ENCODE results near the gene MYL11. TPM values are rescaled to one million over a fixed set of nuclear protein-coding genes. Genes with fewer than 3 reads are reported as not detected.
A peak's percentile ranks its signal among the peaks of the same experiment; 100 is the strongest.

MYL11 gene
- total RNA-seq, 8 experiments from 2014 or later: 1.1 to 7.5 (median 3.0) TPM; not detected in 5

- in situ Hi-C loops (cut with MboI; ENCODE audit: low pct_unique_long_range_greater_than_20kb in 2 of 9, low sequenced_read_pairs in 9 of 9, unreplicated experiment in 9 of 9): no loop called here
- WGBS, 10 experiments: 0 to 43% (median 25%) methylated on average over 2 to 3 of the region's 4 CpGs; no CpG with 5 or more reads in 7 of the 10 experiments
- H3K27ac ChIP-seq: no peak overlapping the region
- peak overlapping the region; percentile 49 to 95 (median 82) for H3K4me3 ChIP-seq
- ATAC-seq (replicated peaks in 6 of 8): no peak
- peaks cover 14 to 19% of the 10 kb centered on the region in 2 donors for H3K4me1 ChIP-seq (replicated peaks in 1 of 2)
Measured at GRCh38 chr16:30368792-30369090, 5.9 kb upstream of the MYL11 start.

GRCh38 chr16:30369091-30369937 lies 5.3 kb upstream of the MYL11 start:
- WGBS, 10 experiments: 0 to 40% (median 0%) methylated on average over 1 to 13 of the region's 45 CpGs; no CpG with 5 or more reads in 5 of the 10 experiments
- Histone ChIP-seq H3K4me1 (replicated peaks in 1 of 2) (peaks cover 14 to 19% of the 10 kb centered on the region in 2 donors), H3K4me3 (peak overlapping the region; percentile 49 to 95 (median 82)), H3K27ac (peak overlapping the region; percentile 83 to 91)
- no peak for ATAC-seq (replicated peaks in 6 of 8)
- in situ Hi-C loops (cut with MboI; ENCODE audit: low pct_unique_long_range_greater_than_20kb in 2 of 9, low sequenced_read_pairs in 9 of 9, unreplicated experiment in 9 of 9): no loop called here

- in situ Hi-C loops (cut with MboI; ENCODE audit: low pct_unique_long_range_greater_than_20kb in 2 of 9, low sequenced_read_pairs in 9 of 9, unreplicated experiment in 9 of 9): no loop called here
- Histone ChIP-seq H3K27ac (peak overlapping the region; percentile 83 to 91), H3K4me1 (replicated peaks in 1 of 2) (peaks cover 14 to 19% of the 10 kb centered on the region in 2 donors), H3K4me3 (peak overlapping the region; percentile 49 to 95 (median 82))
- ATAC-seq (replicated peaks in 6 of 8): peak in 3 of 8 experiments; percentile 4 to 21 (median 5)
- no CpG with 5 or more reads among the region's 76 CpGs for WGBS, 10 experiments
Measured at GRCh38 chr16:30369938-30370455, 4.6 kb upstream of the MYL11 start.

DNA sequence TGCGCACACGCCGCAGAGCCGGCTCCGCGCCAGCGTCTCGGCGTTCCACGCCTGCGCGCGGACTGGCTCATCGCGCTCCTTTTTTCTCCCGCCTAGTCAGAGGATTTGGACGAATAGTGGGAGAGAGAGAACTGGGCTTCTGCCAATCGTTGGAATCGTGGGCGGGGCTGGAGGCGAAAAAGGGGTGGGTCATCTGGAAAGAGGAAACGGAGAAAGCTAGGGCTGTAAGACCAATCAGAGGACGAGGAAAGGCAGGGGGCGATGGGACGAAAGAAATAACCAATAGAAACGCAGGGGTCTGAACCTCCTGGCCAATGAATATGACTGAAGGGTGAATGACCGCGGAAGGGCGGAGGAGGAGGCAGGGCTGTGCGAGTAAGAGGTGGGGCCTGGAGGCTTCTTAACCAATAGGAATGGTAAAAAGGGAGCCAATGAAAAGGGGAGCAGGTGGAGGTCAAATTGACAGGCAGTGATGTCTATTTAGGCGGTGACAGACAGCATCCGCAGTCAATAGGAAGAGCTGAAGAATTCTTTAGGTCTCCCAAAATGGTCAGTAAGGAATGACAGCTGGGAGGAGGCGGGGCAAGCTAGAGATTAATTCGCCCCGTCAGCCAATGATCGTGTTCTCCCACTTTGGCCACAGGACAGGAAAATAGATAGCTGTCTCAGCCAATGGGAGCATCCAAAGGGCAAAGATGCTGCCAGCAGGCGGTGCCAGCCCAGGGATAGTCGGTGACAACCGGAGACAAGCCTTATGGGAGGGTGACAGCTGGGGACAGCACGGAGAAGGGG lies 4.0 kb upstream of the MYL11 start, which contains the start of gene TBC1D10B:
TSS of gene TBC1D10B (minus strand) at position 39 of the 792 bp plus-strand sequence. CDS start 311 bp downstream, outside the sequence.
- Histone ChIP-seq H3K4me3 (peak within 1 kb of the TSS; percentile 49 to 95 (median 82)), H3K4me1 (replicated peaks in 1 of 2) (peaks cover 14 to 19% of the 10 kb centered on the region in 2 donors), H3K27ac (peak within 1 kb of the TSS; percentile 91 to 93)
- peak; percentile 83 to 88 (median 84) for ATAC-seq (replicated peaks in 6 of 8)
- 0 to 1% (median 0%) methylated on average over 2 to 15 of the region's 40 CpGs; no CpG with 5 or more reads in 2 of the 10 experiments for WGBS, 10 experiments
- in situ Hi-C loops (cut with MboI; ENCODE audit: low pct_unique_long_range_greater_than_20kb in 2 of 9, low sequenced_read_pairs in 9 of 9, unreplicated experiment in 9 of 9): no loop called here

DNA sequence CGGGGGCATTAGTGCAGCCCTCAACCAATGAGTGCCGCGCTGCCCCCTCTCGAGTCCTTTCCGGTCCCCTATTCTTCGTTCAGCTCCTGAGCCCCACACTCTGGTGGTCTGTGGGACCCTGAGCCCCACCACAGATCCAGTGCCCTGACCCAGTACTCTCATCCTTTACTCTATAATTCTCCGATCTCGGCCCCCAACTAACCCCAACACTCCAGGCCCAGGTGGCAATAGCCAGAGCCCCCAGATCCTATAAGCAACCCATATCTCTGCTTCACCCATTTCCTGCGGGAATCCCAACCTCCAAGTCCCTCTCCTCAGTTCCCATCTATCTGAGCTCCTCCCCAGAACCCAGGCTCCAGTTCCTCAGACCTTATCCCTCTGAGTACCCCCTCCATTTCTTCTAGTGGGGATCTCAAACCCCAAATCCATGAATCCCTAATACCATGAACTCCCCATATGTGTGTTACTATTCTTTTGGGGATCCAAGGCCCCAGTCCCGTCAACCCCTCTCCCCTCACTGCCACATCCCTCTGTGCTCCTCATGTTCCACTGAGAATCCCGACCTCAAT lies 3.3 kb upstream of the MYL11 start:
- WGBS, 10 experiments: 0 to 100% (median 46%) methylated on average over 1 to 7 of the region's 11 CpGs; no CpG with 5 or more reads in 4 of the 10 experiments
- Histone ChIP-seq H3K4me1 (replicated peaks in 1 of 2) (peaks cover 14 to 19% of the 10 kb centered on the region in 2 donors), H3K27ac (peak overlapping the region; percentile 90 to 93), H3K4me3 (peak overlapping the region; percentile 29 to 36 (median 35))
- in situ Hi-C loops (cut with MboI; ENCODE audit: low pct_unique_long_range_greater_than_20kb in 2 of 9, low sequenced_read_pairs in 9 of 9, unreplicated experiment in 9 of 9): no loop called here
- no peak for ATAC-seq (replicated peaks in 6 of 8)

GRCh38 chr16:30372038-30372712 lies 2.4 kb upstream of the MYL11 start:
- peaks cover 17 to 20% of the 10 kb centered on the region in 2 donors for H3K4me1 ChIP-seq (replicated peaks in 1 of 2)
- 0 to 100% (median 69%) methylated on average over 1 to 4 of the region's 6 CpGs; no CpG with 5 or more reads in 4 of the 10 experiments for WGBS, 10 experiments
- in situ Hi-C loops (cut with MboI; ENCODE audit: low pct_unique_long_range_greater_than_20kb in 2 of 9, low sequenced_read_pairs in 9 of 9, unreplicated experiment in 9 of 9): no loop called here
- no peak overlapping the region for H3K4me3 ChIP-seq
- ATAC-seq (replicated peaks in 6 of 8): no peak
- peak overlapping the region in 1 of 2 donors; percentile 90 for H3K27ac ChIP-seq

DNA sequence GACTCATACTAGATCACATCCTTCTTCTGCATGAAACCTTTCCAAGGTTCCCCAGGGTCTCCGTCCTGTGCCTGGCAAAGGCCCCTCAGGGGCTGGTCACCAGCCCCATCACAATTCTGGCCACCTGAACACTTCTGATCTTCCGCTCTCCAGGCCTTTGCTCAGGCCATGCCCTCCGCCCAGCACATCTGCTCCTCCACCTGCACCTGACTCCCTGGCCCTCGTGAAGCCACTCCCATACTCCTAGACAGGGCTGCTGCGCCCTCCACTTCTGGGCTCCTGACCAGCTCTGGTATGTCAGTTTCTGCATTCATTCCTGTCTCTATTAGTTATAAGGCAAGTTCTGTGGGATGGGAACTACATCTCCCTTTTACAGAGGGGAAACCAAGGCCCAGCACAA lies 1.9 kb upstream of the MYL11 start:
- 30 to 90% (median 83%) methylated on average over 2 to 4 of the region's 5 CpGs; no CpG with 5 or more reads in 5 of the 10 experiments for WGBS, 10 experiments
- no peak for ATAC-seq (replicated peaks in 6 of 8)
- H3K4me1 ChIP-seq (replicated peaks in 1 of 2): peaks cover 18 to 22% of the 10 kb centered on the region in 2 donors
- no peak overlapping the region for H3K4me3 ChIP-seq
- no peak overlapping the region for H3K27ac ChIP-seq
- in situ Hi-C loops (cut with MboI; ENCODE audit: low pct_unique_long_range_greater_than_20kb in 2 of 9, low sequenced_read_pairs in 9 of 9, unreplicated experiment in 9 of 9): no loop called here

DNA sequence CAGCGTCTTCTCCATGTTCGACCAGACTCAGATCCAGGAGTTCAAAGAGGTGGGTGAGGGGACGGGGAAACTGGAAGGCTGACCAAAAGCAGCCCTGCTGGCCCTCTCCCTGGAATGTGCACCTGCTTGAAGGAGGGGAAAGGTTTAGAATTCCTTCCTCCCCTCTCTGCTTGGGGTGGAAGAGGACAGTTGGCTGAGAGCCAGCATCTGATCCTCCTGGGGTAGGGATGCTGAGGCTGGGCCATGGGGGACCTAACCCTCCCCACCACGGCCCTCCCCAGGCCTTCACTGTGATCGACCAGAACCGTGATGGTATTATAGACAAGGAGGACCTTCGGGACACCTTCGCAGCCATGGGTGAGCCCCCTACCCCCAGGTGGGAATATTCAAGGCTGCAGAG lies 1.3 kb downstream of the MYL11 start:
- Histone ChIP-seq H3K27ac (no peak overlapping the region), H3K4me1 (replicated peaks in 1 of 2) (peaks cover 16 to 19% of the 10 kb centered on the region in 2 donors), H3K4me3 (no peak overlapping the region)
- in situ Hi-C loops (cut with MboI; ENCODE audit: low pct_unique_long_range_greater_than_20kb in 2 of 9, low sequenced_read_pairs in 9 of 9, unreplicated experiment in 9 of 9): no loop called here
- WGBS, 10 experiments: 60 to 88% methylated on average over 2 to 3 of the region's 8 CpGs; no CpG with 5 or more reads in 8 of the 10 experiments
- no peak for ATAC-seq (replicated peaks in 6 of 8)

DNA sequence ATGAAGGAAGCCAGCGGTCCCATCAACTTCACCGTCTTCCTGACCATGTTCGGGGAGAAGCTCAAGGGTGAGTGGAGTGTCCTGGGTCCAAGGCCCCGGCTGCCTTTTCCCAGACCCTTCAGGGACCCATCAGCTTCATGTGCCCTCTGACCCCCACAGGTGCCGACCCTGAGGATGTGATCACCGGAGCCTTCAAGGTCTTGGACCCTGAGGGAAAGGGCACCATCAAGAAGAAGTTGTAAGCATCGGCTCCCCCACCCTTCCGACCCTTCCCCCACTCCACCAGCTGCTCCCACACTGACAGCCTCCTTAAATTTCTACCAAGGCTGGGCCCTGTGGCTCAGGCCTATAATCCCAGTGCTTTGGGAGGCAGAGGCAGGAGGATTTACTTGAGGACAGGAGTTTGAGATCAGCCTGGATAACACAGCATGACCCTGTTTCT lies 1.9 kb downstream of the MYL11 start:
- peaks cover 14 to 16% of the 10 kb centered on the region in 2 donors for H3K4me1 ChIP-seq (replicated peaks in 1 of 2)
- 82 to 90% methylated on average over 2 of the region's 8 CpGs; no CpG with 5 or more reads in 8 of the 10 experiments for WGBS, 10 experiments
- no peak overlapping the region for H3K27ac ChIP-seq
- no peak overlapping the region for H3K4me3 ChIP-seq
- in situ Hi-C loops (cut with MboI; ENCODE audit: low pct_unique_long_range_greater_than_20kb in 2 of 9, low sequenced_read_pairs in 9 of 9, unreplicated experiment in 9 of 9): no loop called here
- no peak for ATAC-seq (replicated peaks in 6 of 8)

GRCh38 chr16:30377050-30377811 lies 2.6 kb downstream of the MYL11 start:
- in situ Hi-C loops (cut with MboI; ENCODE audit: low pct_unique_long_range_greater_than_20kb in 2 of 9, low sequenced_read_pairs in 9 of 9, unreplicated experiment in 9 of 9): no loop called here
- WGBS, 10 experiments: 40 to 100% (median 73%) methylated on average over 1 to 10 of the region's 29 CpGs; no CpG with 5 or more reads in 2 of the 10 experiments
- Histone ChIP-seq H3K4me1 (replicated peaks in 1 of 2) (peaks cover 8 to 12% of the 10 kb centered on the region in 2 donors), H3K4me3 (peak overlapping the region; percentile 50 to 80 (median 52)), H3K27ac (peak overlapping the region; percentile 97 to 100)
- no peak for ATAC-seq (replicated peaks in 6 of 8)

DNA sequence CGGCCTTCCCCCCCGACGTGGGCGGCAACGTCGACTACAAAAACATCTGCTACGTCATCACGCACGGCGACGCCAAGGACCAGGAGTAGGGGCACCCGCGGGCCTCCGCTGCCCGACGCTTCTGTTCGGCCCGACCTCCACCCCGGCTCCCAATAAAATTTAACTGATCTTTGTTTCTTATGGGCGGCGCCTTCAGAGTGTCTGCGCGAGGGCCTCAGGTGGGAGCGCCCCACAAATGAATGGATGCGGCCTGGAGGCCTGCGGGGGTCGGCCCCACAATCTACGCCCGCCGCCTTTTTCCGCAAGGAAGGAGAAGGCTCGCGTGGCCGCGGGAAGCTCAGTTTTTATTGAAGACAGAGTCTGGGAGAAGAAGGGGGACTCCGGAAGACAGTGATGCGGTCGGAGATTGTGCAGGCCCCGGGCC lies 3.2 kb downstream of the MYL11 start:
- in situ Hi-C loops (cut with MboI; ENCODE audit: low pct_unique_long_range_greater_than_20kb in 2 of 9, low sequenced_read_pairs in 9 of 9, unreplicated experiment in 9 of 9): no loop called here
- Histone ChIP-seq H3K4me3 (peak overlapping the region; percentile 50 to 80 (median 52)), H3K4me1 (replicated peaks in 1 of 2) (peaks cover 8 to 12% of the 10 kb centered on the region in 2 donors), H3K27ac (peak overlapping the region; percentile 97 to 100)
- ATAC-seq (replicated peaks in 6 of 8): peak; percentile 57 to 71 (median 63)
- WGBS, 10 experiments: no CpG with 5 or more reads among the region's 39 CpGs

All from motor neuron (in vitro differentiated cells).